Stimulated activated naive CD4-positive, alpha-beta T cell (primary cell): ENCODE data around the gene HOXB2.

Experiments
- DNase-seq, 6 experiments: peaks; one replicate each; lab custom pipeline; 2025; lab: John Stamatoyannopoulos, UW

Gene HOXB2

GRCh38 chr17:48578616-48579470 lies 33.9 kb upstream of the HOXB2 start:
- DNase-seq: no peak

DNA sequence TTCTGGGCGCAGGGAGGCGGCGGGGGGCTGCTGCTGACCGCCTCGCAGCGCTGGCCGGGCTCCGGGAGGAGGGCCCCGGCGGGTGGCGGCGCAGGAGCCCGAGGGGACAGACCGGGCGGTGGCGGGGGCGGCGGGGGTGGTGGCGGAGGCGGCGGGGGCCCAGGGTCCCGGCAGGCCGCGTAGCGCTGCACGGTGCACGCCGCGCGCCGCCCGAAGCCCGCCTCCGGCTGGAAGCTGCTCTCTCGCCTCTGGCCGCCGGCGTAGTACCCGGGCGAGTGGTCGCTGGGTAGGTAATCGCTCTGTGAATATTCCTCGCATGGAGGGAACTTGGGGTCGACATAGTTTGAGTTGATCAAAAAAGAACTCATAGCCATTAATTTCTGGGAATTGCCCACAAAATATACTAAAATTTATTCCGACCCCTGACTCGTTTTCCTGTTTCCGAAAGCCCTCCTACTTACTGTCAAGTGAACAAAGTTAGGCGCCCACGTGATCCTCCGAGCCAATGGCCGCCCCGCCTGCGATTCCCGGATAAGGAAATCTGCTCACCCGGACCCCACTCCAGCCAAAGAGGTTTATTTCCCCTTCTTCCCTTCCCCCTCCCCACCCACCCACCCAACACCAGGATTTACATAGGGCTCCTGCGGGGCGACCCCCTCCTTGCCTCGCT lies 33.2 kb upstream of the HOXB2 start, which contains the start of gene HOXB4:
HOXB4 (minus strand) TSS at position 405 of the 670 bp plus-strand sequence; CDS start at position 374, 31 bp downstream.
- peak; percentile 34 to 61 (median 50) for DNase-seq

GRCh38 chr17:48577330-48577945 lies 32.5 kb upstream of the HOXB2 start:
- DNase-seq: no peak

- no peak for DNase-seq
Measured at GRCh38 chr17:48576479-48577309, 31.8 kb upstream of the HOXB2 start.

DNA sequence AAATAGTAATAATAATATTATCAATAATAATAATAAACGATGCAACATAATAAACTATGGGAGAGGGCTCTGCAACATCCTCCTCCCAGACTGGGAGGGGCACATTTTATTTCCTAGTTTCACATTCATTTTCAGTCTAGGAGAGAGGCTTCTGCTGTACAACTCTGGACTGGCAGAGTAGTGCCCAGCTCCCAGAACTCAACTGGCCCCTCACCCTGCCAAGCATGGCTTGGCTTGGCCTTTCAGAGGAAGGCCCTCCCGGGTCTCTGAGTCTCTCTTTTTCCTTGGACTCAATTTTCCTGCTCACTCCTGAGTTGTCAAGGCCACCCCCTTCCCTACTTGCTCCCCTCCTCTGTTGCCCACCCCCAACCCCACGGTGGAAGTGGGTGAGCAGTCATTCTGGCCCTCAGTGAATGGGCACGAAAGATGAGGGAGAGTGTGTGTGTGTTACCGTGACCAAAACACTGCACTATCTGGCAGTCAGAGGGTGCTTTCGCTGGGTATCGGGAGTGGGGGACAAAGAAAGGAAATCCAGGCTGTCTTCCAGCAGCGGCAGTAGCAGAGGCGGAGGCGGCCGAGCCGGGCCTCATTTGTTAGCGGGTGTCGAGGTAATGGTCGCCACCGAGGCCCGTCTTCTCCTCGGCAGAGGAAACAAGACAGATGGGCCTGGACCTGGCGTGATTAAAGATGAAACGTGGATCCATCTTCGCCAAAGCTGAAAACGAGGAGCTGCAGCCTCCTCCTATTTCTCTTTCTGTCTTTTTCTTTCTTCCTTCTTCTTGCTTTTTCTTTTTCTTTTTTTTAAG lies 31.0 kb upstream of the HOXB2 start:
- DNase-seq: no peak

GRCh38 chr17:48575066-48575582 lies 30.2 kb upstream of the HOXB2 start:
- DNase-seq: no peak

GRCh38 chr17:48574505-48575065 lies 29.7 kb upstream of the HOXB2 start:
- no peak for DNase-seq

GRCh38 chr17:48571826-48572417 lies 27.0 kb upstream of the HOXB2 start:
- no peak for DNase-seq

- no peak for DNase-seq
Measured at GRCh38 chr17:48571024-48571818, 26.3 kb upstream of the HOXB2 start.

- DNase-seq: no peak
Measured at GRCh38 chr17:48570325-48571023, 25.6 kb upstream of the HOXB2 start.

GRCh38 chr17:48569674-48570324 lies 24.9 kb upstream of the HOXB2 start:
- no peak for DNase-seq

DNA sequence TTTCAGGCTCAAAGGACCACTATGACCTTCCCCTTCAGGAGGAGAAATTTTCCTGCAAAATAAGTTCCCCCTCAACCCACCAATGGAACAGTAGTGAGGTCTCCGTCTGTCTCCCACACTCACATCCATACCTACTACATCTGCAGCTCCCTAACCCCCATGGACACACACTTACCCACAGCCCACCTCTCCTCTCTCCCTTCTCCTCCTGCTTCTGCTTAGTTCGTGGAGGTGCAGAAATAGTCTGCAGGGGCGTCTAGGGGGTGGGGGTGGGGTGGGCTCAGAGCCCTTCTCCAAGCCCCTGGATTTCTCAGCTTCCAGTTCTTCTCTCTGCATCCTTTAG lies 24.3 kb upstream of the HOXB2 start:
- DNase-seq: no peak

GRCh38 chr17:48568499-48569239 lies 23.8 kb upstream of the HOXB2 start:
- no peak for DNase-seq

- no peak for DNase-seq
Measured at GRCh38 chr17:48567646-48568354, 22.9 kb upstream of the HOXB2 start.

- no peak for DNase-seq
Measured at GRCh38 chr17:48567209-48567608, 22.3 kb upstream of the HOXB2 start.

GRCh38 chr17:48566717-48567116 lies 21.8 kb upstream of the HOXB2 start:
- no peak for DNase-seq
